GM10248 (cell line): ENCODE measurements around the gene HBD.

Source experiments
- CTCF ChIA-PET: fragments of 300-600 bp; sonication (Branson Sonifier 250); formaldehyde crosslinking; extraction: SDS; loops from one replicate; lab custom pipeline; 2021; ENCODE audit warnings: antibody characterized with exemption; lab: Yijun Ruan, JAX
- POLR2A ChIA-PET: fragments of 350-650 bp; sonication (Branson Sonifier 250); formaldehyde crosslinking; extraction: SDS; loops from one replicate; lab custom pipeline; 2020; ENCODE audit warnings: antibody characterized with exemption; lab: Yijun Ruan, JAX
- DNase-seq: peaks from one replicate; pipeline ENCODE4 v3.0.0; 2012; ENCODE audit errors: extremely low spot score
- CTCF ChIP-seq: IDR thresholded peaks from 2 replicates; pipeline ENCODE4 v1.5.1; 2012; ENCODE audit warnings: mild to moderate bottlenecking, low read depth; ENCODE audit errors: extremely low read depth, missing control alignments, control extremely low read depth

The HBD gene

DNA sequence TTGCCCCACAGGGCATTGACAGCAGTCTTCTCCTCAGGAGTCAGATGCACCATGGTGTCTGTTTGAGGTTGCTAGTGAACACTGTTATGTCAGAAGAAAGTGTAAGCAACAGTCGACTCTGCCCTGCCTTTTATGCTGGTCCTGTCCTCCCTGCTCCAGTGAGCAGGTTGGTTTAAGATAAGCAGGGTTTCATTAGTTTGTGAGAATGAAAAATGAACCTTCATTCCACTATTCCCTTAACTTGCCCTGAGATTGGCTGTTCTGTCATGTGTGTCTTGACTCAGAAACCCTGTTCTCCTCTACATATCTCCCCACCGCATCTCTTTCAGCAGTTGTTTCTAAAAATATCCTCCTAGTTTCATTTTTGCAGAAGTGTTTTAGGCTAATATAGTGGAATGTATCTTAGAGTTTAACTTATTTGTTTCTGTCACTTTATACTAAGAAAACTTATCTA, at the start of gene HBD:
TSS of gene HBD (minus strand) at position 103 of the 454 bp plus-strand sequence. CDS start at position 53, 50 bp downstream.
- DNase-seq = peak; percentile 11
- ChIA-PET POLR2A (no interaction called here), CTCF (no interaction called here)
- no peak for TF ChIP-seq CTCF

GRCh38 chr11:5283882-5284281, 49.6 kb upstream of the HBD start:
- ChIA-PET CTCF (no interaction called here), POLR2A (no interaction called here)
- no peak for TF ChIP-seq CTCF
- DNase-seq = no peak

DNA sequence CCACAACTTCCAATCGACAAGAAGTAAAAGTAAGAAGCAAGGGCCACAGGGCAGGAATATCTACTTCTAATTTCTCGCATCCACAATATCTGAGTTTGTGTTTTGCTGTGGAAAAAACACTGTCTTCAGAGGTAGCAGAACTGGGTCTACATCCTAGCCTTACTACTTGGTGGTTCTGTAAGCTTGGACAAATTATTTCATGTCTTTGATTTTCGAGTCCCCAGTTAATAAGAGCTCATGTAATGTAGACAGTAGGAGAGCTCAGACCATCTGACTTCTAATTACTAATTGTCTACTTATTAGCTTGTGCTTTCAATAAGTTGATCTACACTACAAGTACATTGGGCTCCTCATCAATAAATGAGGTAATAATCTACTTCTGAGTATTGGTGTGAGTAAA, 48.8 kb upstream of the HBD start:
- no peak for TF ChIP-seq CTCF
- DNase-seq = no peak
- ChIA-PET CTCF (no interaction called here), POLR2A (no interaction called here)

- CTCF ChIA-PET = no interaction called here
Measured at GRCh38 chr11:5282628-5283027, 48.3 kb upstream of the HBD start.

DNA sequence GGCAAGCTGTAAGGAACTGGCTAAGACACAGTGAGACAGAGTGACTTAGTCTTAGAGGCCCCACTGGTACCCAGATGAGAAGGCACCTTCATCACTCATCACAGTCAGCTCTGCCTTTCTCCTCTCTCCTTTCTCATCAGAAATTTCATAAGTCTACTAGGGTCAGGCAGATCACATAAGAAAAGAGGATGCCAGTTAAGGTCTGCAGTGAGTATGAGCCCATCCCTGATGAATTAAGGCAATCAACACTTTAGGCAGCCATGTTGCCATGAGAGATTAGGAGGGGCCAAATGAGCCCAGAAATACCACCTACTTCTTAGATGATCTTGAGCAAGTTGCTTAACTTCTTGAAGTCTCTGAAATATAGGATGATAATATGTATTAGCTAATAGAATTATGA, 47.3 kb upstream of the HBD start:
- TF ChIP-seq CTCF = no peak
- ChIA-PET POLR2A (no interaction called here), CTCF (interaction anchor here (1.7 kb wide), 1 partner anchor 9 kb away, joined by 7 read pairs; no protein-coding TSS in a partner anchor)
- DNase-seq = no peak

More at GRCh38 chr11:5282628-5283027, 48.3 kb upstream of the HBD start:
- POLR2A ChIA-PET = no interaction called here
- TF ChIP-seq CTCF = no peak
- no peak for DNase-seq

GRCh38 chr11:5280582-5281102, 46.4 kb upstream of the HBD start:
- peak; percentile 53 for DNase-seq
- POLR2A ChIA-PET = no interaction called here

More at GRCh38 chr11:5280582-5281102, 46.4 kb upstream of the HBD start:
- TF ChIP-seq CTCF = no peak
- CTCF ChIA-PET = interaction anchor here (1.1 to 1.7 kb wide), 2 partner anchors 10 to 16 kb away, joined by 4 to 7 read pairs; no protein-coding TSS in a partner anchor
